ENCODE measurements around the gene RPS6KA5. TPM values are rescaled to one million over a fixed set of nuclear protein-coding genes. Genes with fewer than 3 reads are reported as not detected.

The RPS6KA5 gene
- total and polyA plus RNA-seq, 9 of the 15 experiments (the other 6 are each of a cell fraction or from before 2014, with no cell fraction given): 0.88 to 7.7 (median 4.7) TPM

GRCh38 chr14:90808759-90809529 is 251.5 kb downstream of the RPS6KA5 start:
- Histone ChIP-seq H3K27me3 (ENCODE audit: control insufficient read depth in 2 of 2, insufficient read depth in 2 of 2, low read length in 2 of 2) (no peaks in the 10 kb centered on the region), H4K20me1 (replicated peaks; ENCODE audit: control insufficient read depth, insufficient read depth, low read length) (no peaks in the 10 kb centered on the region; the same call in 1 of the 2 replicates), H3K4me3 (no peak overlapping the region), H3K4me2 (ENCODE audit: insufficient read depth, low read length) (no peak overlapping the region), H3K79me2 (ENCODE audit: control insufficient read depth, insufficient read depth, low read length) (peaks cover 98% of the 10 kb centered on the region), H3K36me3 (ENCODE audit: control insufficient read depth, insufficient read depth, low read length) (peaks cover 11% of the 10 kb centered on the region; the same call in 2 of the 3 replicates), H3K9me1 (ENCODE audit: control insufficient read depth, insufficient read depth, low read length) (no peaks in the 10 kb centered on the region), H3K27ac (ENCODE audit: extremely low read depth, low read depth, low read length) (peak overlapping the region; percentile 22; the same call in 1 of the 3 replicates), H3K4me1 (replicated peaks in 1 of 2; ENCODE audit: control insufficient read depth in 2 of 2, insufficient read depth in 2 of 2, low read length in 2 of 2) (peaks cover 47 to 70% of the 10 kb centered on the region in 2 experiments), H2AFZ (ENCODE audit: low read depth, low read length) (no peak overlapping the region), H3K9me3 (replicated peaks; ENCODE audit: control insufficient read depth, insufficient read depth, low read depth, low read length) (no peaks in the 10 kb centered on the region), H3K9ac (ENCODE audit: insufficient read depth in 1 of 2, low read depth in 2 of 2, low read length in 2 of 2) (peak overlapping the region in 1 of 2 experiments; percentile 18; a peak in 1 of 4 replicates)
- ATAC-seq (peak; percentile 10; the same call in 1 of the 3 replicates), FAIRE-seq (no peak), DNase-seq (ENCODE audit: extremely low read depth in 1 of 4, low spot score in 3 of 4) (peak; percentile 44 to 72 (median 63))
- WGBS (ENCODE audit: insufficient coverage, low coverage, missing lambda C conversion rate): 76% methylated on average over 12 of the region's 15 CpGs
- in situ Hi-C loops (cut with MboI) (no loop called here), intact Hi-C loops (cut with micrococcal nuclease) (loop anchor here (5.0 kb wide), 1 partner anchor 427 kb away; no protein-coding TSS in a partner anchor)
- no TSS peak for BruUV-seq (replicated peaks)
- ChIA-PET CTCF (ENCODE audit: low intra/inter-chr PET ratio) (no interaction called here), POLR2A (interaction anchor here (0.6 to 1.2 kb wide), 2 partner anchors 16 to 1069 kb away, joined by 3 to 5 read pairs; no protein-coding TSS in a partner anchor)
- TF ChIP-seq MEF2D (tag; conservative IDR thresholded peaks at IDR 0.05; ENCODE audit: low read depth) (no peak), FOXO4 (CRISPR knock-in tag; IDR thresholded peaks at IDR 0.05) (no peak), SMARCE1 (IDR thresholded peaks at IDR 0.05) (no peak), ZNF592 (IDR thresholded peaks at IDR 0.05) (0 out of 2 replicates have a peak, but pooled peaks have one; percentile 60), TBP (optimal IDR thresholded peaks at IDR 0.05; ENCODE audit: low read depth, low read length) (no peak), NFYB (IDR thresholded peaks at IDR 0.05; ENCODE audit: extremely low read depth, insufficient read length) (peak; percentile 78), U2AF2 (optimal IDR thresholded peaks at IDR 0.05; ENCODE audit: low read depth, low read length) (no peak), FOS (IDR thresholded peaks at IDR 0.05; ENCODE audit: extremely low read depth, insufficient read length) (peak; percentile 21), ZNF280A (IDR thresholded peaks at IDR 0.05; ENCODE audit: low read depth, partially characterized antibody) (no peak), ASH1L (IDR thresholded peaks at IDR 0.05; ENCODE audit: borderline replicate concordance, low read depth, partially characterized antibody) (peak; percentile 31), ZNF23 (CRISPR knock-in tag; IDR thresholded peaks at IDR 0.05) (no peak), USF2 (CRISPR knock-in tag; IDR thresholded peaks at IDR 0.05) (peak; percentile 12; the same call in 1 of the 2 replicates)
